Liver (tissue), 9 donors: ENCODE data around the gene NMU. TPM values are rescaled to one million over a fixed set of nuclear protein-coding genes. Genes with fewer than 3 reads are reported as not detected.

Experiments
- DNase-seq: peaks from one replicate; pipeline ENCODE4 v3.0.0-alpha.2; 2017; ENCODE audit warnings: low spot score
- H3K27ac ChIP-seq, 2 donors: one replicate each; pipeline ENCODE4 v1.7.0; 2013; ENCODE audit warnings: inconsistent platforms in 2 of 2, low read length in 2 of 2, control low read depth in 1 of 2, low read depth in 1 of 2, mild to moderate bottlenecking in 1 of 2
- H3K27me3 ChIP-seq, 4 donors: one replicate each; pipeline versions ENCODE4 v1.6.1 to v1.7.0; 2013; ENCODE audit warnings: low read length in 3 of 4, inconsistent platforms in 1 of 4, mild to moderate bottlenecking in 1 of 4, moderate library complexity in 1 of 4; ENCODE audit not compliant: control insufficient read depth in 4 of 4, insufficient read depth in 4 of 4
- H3K36me3 ChIP-seq, 4 donors: one replicate each; pipeline versions ENCODE4 v1.6.1 to v1.7.0; 2013; ENCODE audit warnings: low read length in 3 of 4, mild to moderate bottlenecking in 3 of 4, low read depth in 1 of 4, moderate library complexity in 1 of 4; ENCODE audit not compliant: control insufficient read depth in 4 of 4, insufficient read depth in 3 of 4
- H3K4me1 ChIP-seq, 4 donors: one replicate each; pipeline versions ENCODE4 v1.6.1 to v1.7.0; 2013; ENCODE audit warnings: low read length in 3 of 4, mild to moderate bottlenecking in 3 of 4, moderate library complexity in 1 of 4; ENCODE audit not compliant: control insufficient read depth in 4 of 4, insufficient read depth in 4 of 4
- H3K4me3 ChIP-seq, 3 donors: one replicate each; pipeline versions ENCODE4 v1.6.1 to v1.7.0; 2013; ENCODE audit warnings: low read length in 3 of 3, control low read depth in 1 of 3, low read depth in 1 of 3, mild to moderate bottlenecking in 1 of 3
- H3K9ac ChIP-seq, 2 donors: one replicate each; pipeline ENCODE4 v1.7.0; 2013; ENCODE audit warnings: low read length in 2 of 2, mild to moderate bottlenecking in 2 of 2, moderate library complexity in 2 of 2, control low read depth in 1 of 2, low read depth in 1 of 2
- H3K9me3 ChIP-seq, 4 donors: one replicate each; pipeline versions ENCODE4 v1.6.1 to v1.7.0; 2013; ENCODE audit warnings: low read length in 3 of 4; ENCODE audit not compliant: control insufficient read depth in 4 of 4
- FOXA1 ChIP-seq: IDR thresholded peaks from 2 replicates; pipeline ENCODE4 v1.6.1; 2016; ENCODE audit warnings: antibody characterized with exemption
- GABPA ChIP-seq, 2 donors: IDR thresholded peaks in 1 of 2; conservative IDR thresholded peaks in 1 of 2; 2 replicates each; pipeline ENCODE4 v1.6.1; 2016; ENCODE audit warnings: antibody characterized with exemption in 2 of 2, mild to moderate bottlenecking in 1 of 2, moderate library complexity in 1 of 2
- HNF4A ChIP-seq, 2 donors: conservative IDR thresholded peaks; 2 replicates each; pipeline ENCODE4 v1.6.1; 2016; ENCODE audit warnings: antibody characterized with exemption in 2 of 2, mild to moderate bottlenecking in 2 of 2
- HNF4G ChIP-seq: IDR thresholded peaks from 2 replicates; pipeline ENCODE4 v1.6.1; 2016; ENCODE audit warnings: antibody characterized with exemption
- JUND ChIP-seq, 2 donors: IDR thresholded peaks; 2 replicates each; pipeline ENCODE4 v1.6.1; 2016; ENCODE audit warnings: antibody characterized with exemption in 2 of 2
- MAX ChIP-seq: IDR thresholded peaks from 2 replicates; pipeline ENCODE4 v1.6.1; 2016; ENCODE audit warnings: antibody characterized with exemption
- NR2F2 ChIP-seq: IDR thresholded peaks from 2 replicates; pipeline ENCODE4 v1.6.1; 2016; ENCODE audit warnings: antibody characterized with exemption
- RAD21 ChIP-seq, 2 donors: IDR thresholded peaks; 2 replicates each; pipeline ENCODE4 v1.6.1; 2016; ENCODE audit warnings: antibody characterized with exemption in 2 of 2, mild to moderate bottlenecking in 2 of 2
- RXRA ChIP-seq, 2 donors: IDR thresholded peaks; 2 replicates each; pipeline ENCODE4 v1.6.1; 2017 to 2018; ENCODE audit warnings: antibody characterized with exemption in 2 of 2, mild to moderate bottlenecking in 1 of 2
- SP1 ChIP-seq: IDR thresholded peaks from 2 replicates; pipeline ENCODE4 v1.6.1; 2018; ENCODE audit warnings: antibody characterized with exemption, mild to moderate bottlenecking
- TAF1 ChIP-seq: conservative IDR thresholded peaks from 2 replicates; pipeline ENCODE4 v1.6.1; 2016; ENCODE audit warnings: antibody characterized with exemption, mild to moderate bottlenecking
- YY1 ChIP-seq: IDR thresholded peaks from 2 replicates; pipeline ENCODE4 v1.6.1; 2016; ENCODE audit warnings: antibody characterized with exemption, mild to moderate bottlenecking
- WGBS: extraction: QIAGEN DNeasy Blood & Tissue Kit; methylation state at CpG from one replicate; pipeline ENCODE4 v1.1.7; 2013; 5-methylcytosine and 5-hydroxymethylcytosine counted together
- polyA plus RNA-seq, 2 donors: library from polyadenylated mRNA; stranded (reverse) in 1 of 2; unstranded in 1 of 2; fragments of 200-250 nt in 1 of 2; fragments of >200 nt in 1 of 2; fragmentation: Nextera tagmentation in 1 of 2; extraction: Ambion mirVana in 1 of 2; gene quantifications; one replicate each; pipeline versions ENCODE4 v1.2.1 to v1.2.3, GENCODE V29; 2013 to 2015
- total RNA-seq, 2 donors: library from RNA; depleted of rRNA; stranded (reverse); fragments of >200 nt; gene quantifications; one replicate each; pipeline ENCODE4 v1.2.3, GENCODE V29; 2014
- TF ChIP-seq, protein P1 (sequence below): IDR thresholded peaks from 2 replicates; pipeline ENCODE4 v1.6.1; 2016; ENCODE audit warnings: antibody characterized with exemption
- TF ChIP-seq, protein P2 (sequence below): IDR thresholded peaks from 2 replicates; pipeline ENCODE4 v1.6.1; 2016; ENCODE audit warnings: antibody characterized with exemption, mild to moderate bottlenecking
- TF ChIP-seq, protein P3 (sequence below): IDR thresholded peaks from 2 replicates; pipeline ENCODE4 v1.6.1; 2016; ENCODE audit warnings: antibody characterized with exemption
- TF ChIP-seq, protein P4 (sequence below): fragments of 150-350 bp; IDR thresholded peaks from 2 replicates; pipeline ENCODE4 v1.5.1; 2017; ENCODE audit warnings: improper control_type of control experiment, low read depth, low read length; ENCODE audit not compliant: missing input control
- donor health status: healthy.
- donor health status: healthy.
- donor health status: healthy.
- donor health status: healthy.
- donor health status: healthy.

NMU gene
- total and polyA plus RNA-seq, 4 donors: 1.6 TPM; not detected in 3

- WGBS: 94% methylated on average over 2 of the region's 2 CpGs
Measured at GRCh38 chr4:55610381-55610780, 25.7 kb downstream of the NMU start.

DNA sequence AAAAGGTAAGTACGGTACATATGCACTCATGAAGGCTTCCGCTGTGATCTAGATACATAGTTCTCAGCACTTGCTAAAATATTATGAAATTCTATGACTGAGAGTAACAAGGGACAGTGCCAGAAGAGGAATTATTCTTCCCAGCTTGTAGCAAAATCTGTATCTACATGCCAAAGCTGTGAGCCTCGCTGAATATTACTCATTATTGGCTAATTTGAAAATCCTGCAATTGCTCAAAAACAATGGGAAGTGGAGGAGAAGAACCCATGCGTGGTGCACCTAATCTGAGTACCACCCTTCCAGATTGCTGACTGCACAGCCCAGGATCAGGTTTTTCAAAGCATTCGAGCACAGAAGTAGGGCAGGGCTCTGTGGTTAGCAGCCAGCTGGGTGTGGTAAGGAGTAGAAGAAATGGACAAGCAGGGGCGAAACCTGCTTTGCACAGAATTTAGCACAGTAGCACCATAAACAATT lies 26.7 kb downstream of the NMU start:
- Histone ChIP-seq H3K9ac (no peak overlapping the region), H3K9me3 (no peaks in the 10 kb centered on the region), H3K4me1 (no peaks in the 10 kb centered on the region), H3K27ac (no peak overlapping the region), H3K4me3 (no peak overlapping the region), H3K36me3 (no peaks in the 10 kb centered on the region), H3K27me3 (no peaks in the 10 kb centered on the region)
- DNase-seq: no peak
- WGBS: 79% methylated on average over 6 of the region's 6 CpGs
- TF ChIP-seq, protein P1, sequence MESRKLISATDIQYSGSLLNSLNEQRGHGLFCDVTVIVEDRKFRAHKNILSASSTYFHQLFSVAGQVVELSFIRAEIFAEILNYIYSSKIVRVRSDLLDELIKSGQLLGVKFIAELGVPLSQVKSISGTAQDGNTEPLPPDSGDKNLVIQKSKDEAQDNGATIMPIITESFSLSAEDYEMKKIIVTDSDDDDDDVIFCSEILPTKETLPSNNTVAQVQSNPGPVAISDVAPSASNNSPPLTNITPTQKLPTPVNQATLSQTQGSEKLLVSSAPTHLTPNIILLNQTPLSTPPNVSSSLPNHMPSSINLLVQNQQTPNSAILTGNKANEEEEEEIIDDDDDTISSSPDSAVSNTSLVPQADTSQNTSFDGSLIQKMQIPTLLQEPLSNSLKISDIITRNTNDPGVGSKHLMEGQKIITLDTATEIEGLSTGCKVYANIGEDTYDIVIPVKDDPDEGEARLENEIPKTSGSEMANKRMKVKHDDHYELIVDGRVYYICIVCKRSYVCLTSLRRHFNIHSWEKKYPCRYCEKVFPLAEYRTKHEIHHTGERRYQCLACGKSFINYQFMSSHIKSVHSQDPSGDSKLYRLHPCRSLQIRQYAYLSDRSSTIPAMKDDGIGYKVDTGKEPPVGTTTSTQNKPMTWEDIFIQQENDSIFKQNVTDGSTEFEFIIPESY: no peak
- TF ChIP-seq TAF1 (no peak), JUND (IDR thresholded peaks at IDR 0.05) (no peak), FOXA1 (no peak), YY1 (no peak), GABPA (IDR thresholded peaks at IDR 0.05 in 1 of 2, conservative IDR thresholded peaks at IDR 0.05 in 1 of 2) (no peak), HNF4G (no peak), RXRA (IDR thresholded peaks at IDR 0.05) (no peak), RAD21 (IDR thresholded peaks at IDR 0.05) (no peak)

More at GRCh38 chr4:55610381-55610780, 25.7 kb downstream of the NMU start:
- Histone ChIP-seq H3K4me1 (no peaks in the 10 kb centered on the region), H3K9me3 (no peaks in the 10 kb centered on the region), H3K9ac (no peak overlapping the region), H3K4me3 (no peak overlapping the region), H3K27me3 (no peaks in the 10 kb centered on the region), H3K36me3 (no peaks in the 10 kb centered on the region), H3K27ac (no peak overlapping the region)
- no peak for DNase-seq
- TF ChIP-seq HNF4G: no peak
- no peak for TF ChIP-seq NR2F2
- TF ChIP-seq YY1: no peak
- TF ChIP-seq, protein P2, sequence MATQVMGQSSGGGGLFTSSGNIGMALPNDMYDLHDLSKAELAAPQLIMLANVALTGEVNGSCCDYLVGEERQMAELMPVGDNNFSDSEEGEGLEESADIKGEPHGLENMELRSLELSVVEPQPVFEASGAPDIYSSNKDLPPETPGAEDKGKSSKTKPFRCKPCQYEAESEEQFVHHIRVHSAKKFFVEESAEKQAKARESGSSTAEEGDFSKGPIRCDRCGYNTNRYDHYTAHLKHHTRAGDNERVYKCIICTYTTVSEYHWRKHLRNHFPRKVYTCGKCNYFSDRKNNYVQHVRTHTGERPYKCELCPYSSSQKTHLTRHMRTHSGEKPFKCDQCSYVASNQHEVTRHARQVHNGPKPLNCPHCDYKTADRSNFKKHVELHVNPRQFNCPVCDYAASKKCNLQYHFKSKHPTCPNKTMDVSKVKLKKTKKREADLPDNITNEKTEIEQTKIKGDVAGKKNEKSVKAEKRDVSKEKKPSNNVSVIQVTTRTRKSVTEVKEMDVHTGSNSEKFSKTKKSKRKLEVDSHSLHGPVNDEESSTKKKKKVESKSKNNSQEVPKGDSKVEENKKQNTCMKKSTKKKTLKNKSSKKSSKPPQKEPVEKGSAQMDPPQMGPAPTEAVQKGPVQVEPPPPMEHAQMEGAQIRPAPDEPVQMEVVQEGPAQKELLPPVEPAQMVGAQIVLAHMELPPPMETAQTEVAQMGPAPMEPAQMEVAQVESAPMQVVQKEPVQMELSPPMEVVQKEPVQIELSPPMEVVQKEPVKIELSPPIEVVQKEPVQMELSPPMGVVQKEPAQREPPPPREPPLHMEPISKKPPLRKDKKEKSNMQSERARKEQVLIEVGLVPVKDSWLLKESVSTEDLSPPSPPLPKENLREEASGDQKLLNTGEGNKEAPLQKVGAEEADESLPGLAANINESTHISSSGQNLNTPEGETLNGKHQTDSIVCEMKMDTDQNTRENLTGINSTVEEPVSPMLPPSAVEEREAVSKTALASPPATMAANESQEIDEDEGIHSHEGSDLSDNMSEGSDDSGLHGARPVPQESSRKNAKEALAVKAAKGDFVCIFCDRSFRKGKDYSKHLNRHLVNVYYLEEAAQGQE: no peak
- no peak for TF ChIP-seq SP1
- TF ChIP-seq, protein P1: no peak
- TF ChIP-seq HNF4A (conservative IDR thresholded peaks at IDR 0.05): no peak
- no peak for TF ChIP-seq TAF1
- TF ChIP-seq, protein P3, sequence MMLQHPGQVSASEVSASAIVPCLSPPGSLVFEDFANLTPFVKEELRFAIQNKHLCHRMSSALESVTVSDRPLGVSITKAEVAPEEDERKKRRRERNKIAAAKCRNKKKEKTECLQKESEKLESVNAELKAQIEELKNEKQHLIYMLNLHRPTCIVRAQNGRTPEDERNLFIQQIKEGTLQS: no peak
- no peak for TF ChIP-seq RXRA (IDR thresholded peaks at IDR 0.05)
- no peak for TF ChIP-seq FOXA1
- TF ChIP-seq, protein P4, sequence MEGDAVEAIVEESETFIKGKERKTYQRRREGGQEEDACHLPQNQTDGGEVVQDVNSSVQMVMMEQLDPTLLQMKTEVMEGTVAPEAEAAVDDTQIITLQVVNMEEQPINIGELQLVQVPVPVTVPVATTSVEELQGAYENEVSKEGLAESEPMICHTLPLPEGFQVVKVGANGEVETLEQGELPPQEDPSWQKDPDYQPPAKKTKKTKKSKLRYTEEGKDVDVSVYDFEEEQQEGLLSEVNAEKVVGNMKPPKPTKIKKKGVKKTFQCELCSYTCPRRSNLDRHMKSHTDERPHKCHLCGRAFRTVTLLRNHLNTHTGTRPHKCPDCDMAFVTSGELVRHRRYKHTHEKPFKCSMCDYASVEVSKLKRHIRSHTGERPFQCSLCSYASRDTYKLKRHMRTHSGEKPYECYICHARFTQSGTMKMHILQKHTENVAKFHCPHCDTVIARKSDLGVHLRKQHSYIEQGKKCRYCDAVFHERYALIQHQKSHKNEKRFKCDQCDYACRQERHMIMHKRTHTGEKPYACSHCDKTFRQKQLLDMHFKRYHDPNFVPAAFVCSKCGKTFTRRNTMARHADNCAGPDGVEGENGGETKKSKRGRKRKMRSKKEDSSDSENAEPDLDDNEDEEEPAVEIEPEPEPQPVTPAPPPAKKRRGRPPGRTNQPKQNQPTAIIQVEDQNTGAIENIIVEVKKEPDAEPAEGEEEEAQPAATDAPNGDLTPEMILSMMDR: no peak
- TF ChIP-seq RAD21 (IDR thresholded peaks at IDR 0.05): no peak
- no peak for TF ChIP-seq MAX
